Activated naive CD8-positive, alpha-beta T cell treated with anti-CD3 and anti-CD28 coated beads, Interleukin-2, amount 10 ng/mL, durations not matched to agents 7 days and 5 days (primary cell): ENCODE results near the gene DZIP1L. TPM values are rescaled to one million over a fixed set of nuclear protein-coding genes. Genes with fewer than 3 reads are reported as not detected.

Source experiments
- ATAC-seq: fragments of 150-1000 bp; cut with Tn5 transposase; one replicate; pipeline ENCODE4 v1.10.0; 2021; ENCODE audit warnings: low read depth, moderate library complexity
- POLR2A ChIA-PET: fragments of 350-600 bp; sonication (Branson Sonifier 250); formaldehyde crosslinking; loops from one replicate; lab custom pipeline; 2021; ENCODE audit warnings: antibody characterized with exemption; lab: Charles Lee
- DNase-seq: peaks from one replicate; pipeline ENCODE4 v3.0.0; 2021
- H3K27ac Mint-ChIP-seq: one replicate; pipeline ENCODE4 v1.8.0; 2022; ENCODE audit warnings: mild to moderate bottlenecking, mixed read lengths
- H3K27me3 Mint-ChIP-seq: one replicate; pipeline ENCODE4 v1.8.0; 2022; ENCODE audit warnings: mild to moderate bottlenecking, moderate library complexity, mixed read lengths
- H3K36me3 Mint-ChIP-seq: one replicate; pipeline ENCODE4 v1.8.0; 2021; ENCODE audit warnings: mild to moderate bottlenecking, mixed read lengths
- H3K4me1 Mint-ChIP-seq: one replicate; pipeline ENCODE4 v1.8.0; 2021; ENCODE audit warnings: mixed read lengths
- H3K4me3 Mint-ChIP-seq: one replicate; pipeline ENCODE4 v1.8.0; 2022; ENCODE audit warnings: mild to moderate bottlenecking, moderate library complexity, mixed read lengths
- H3K9me3 Mint-ChIP-seq: one replicate; pipeline ENCODE4 v1.8.0; 2021; ENCODE audit warnings: mixed read lengths
- total RNA-seq, 2 experiments: library from RNA; stranded (reverse); gene quantifications; one replicate each; pipeline ENCODE4 v1.2.3, GENCODE V29; 2021

DZIP1L gene
- total RNA-seq, 2 experiments from 2014 or later: 0.40 TPM; not detected in 1

- no peaks in the 10 kb centered on the region for H3K4me1 Mint-ChIP-seq
- DNase-seq: no peak
- no peak for ATAC-seq
- peaks cover 3% of the 10 kb centered on the region for H3K9me3 Mint-ChIP-seq
- peaks cover 23% of the 10 kb centered on the region for H3K27me3 Mint-ChIP-seq
- no peaks in the 10 kb centered on the region for H3K36me3 Mint-ChIP-seq
- POLR2A ChIA-PET: no interaction called here
- H3K27ac Mint-ChIP-seq: no peak overlapping the region
- no peak overlapping the region for H3K4me3 Mint-ChIP-seq
Observed at GRCh38 chr3:138051947-138052802, 63.2 kb downstream of the DZIP1L start.

- H3K9me3 Mint-ChIP-seq: peaks cover 3% of the 10 kb centered on the region
- H3K4me1 Mint-ChIP-seq: no peaks in the 10 kb centered on the region
- H3K27ac Mint-ChIP-seq: no peak overlapping the region
- ATAC-seq (no peak), DNase-seq (no peak)
- H3K27me3 Mint-ChIP-seq: peaks cover 10% of the 10 kb centered on the region
- H3K36me3 Mint-ChIP-seq: no peaks in the 10 kb centered on the region
- H3K4me3 Mint-ChIP-seq: no peak overlapping the region
- POLR2A ChIA-PET: no interaction called here
Observed at GRCh38 chr3:138049157-138049919, 66.1 kb downstream of the DZIP1L start.

GRCh38 chr3:138047596-138048158 lies 67.7 kb downstream of the DZIP1L start:
- H3K4me1 Mint-ChIP-seq: no peaks in the 10 kb centered on the region
- peaks cover 4% of the 10 kb centered on the region for H3K27me3 Mint-ChIP-seq
- DNase-seq: no peak
- POLR2A ChIA-PET: no interaction called here
- no peaks in the 10 kb centered on the region for H3K36me3 Mint-ChIP-seq
- no peak overlapping the region for H3K4me3 Mint-ChIP-seq
- ATAC-seq: no peak
- peaks cover 3% of the 10 kb centered on the region for H3K9me3 Mint-ChIP-seq
- H3K27ac Mint-ChIP-seq: no peak overlapping the region

- POLR2A ChIA-PET: no interaction called here
- H3K4me3 Mint-ChIP-seq: no peak overlapping the region
- H3K27me3 Mint-ChIP-seq: peaks cover 9% of the 10 kb centered on the region
- H3K4me1 Mint-ChIP-seq: no peaks in the 10 kb centered on the region
- H3K36me3 Mint-ChIP-seq: no peaks in the 10 kb centered on the region
- peaks cover 3% of the 10 kb centered on the region for H3K9me3 Mint-ChIP-seq
- H3K27ac Mint-ChIP-seq: no peak overlapping the region
- DNase-seq (no peak), ATAC-seq (no peak)
Observed at GRCh38 chr3:138046955-138047354, 68.5 kb downstream of the DZIP1L start.

GRCh38 chr3:138046085-138046484 lies 69.3 kb downstream of the DZIP1L start:
- no peak for ATAC-seq
- POLR2A ChIA-PET: no interaction called here
- no peak overlapping the region for H3K27ac Mint-ChIP-seq

GRCh38 chr3:138043266-138044029 lies 72.0 kb downstream of the DZIP1L start:
- H3K9me3 Mint-ChIP-seq: no peaks in the 10 kb centered on the region
- peaks cover 34% of the 10 kb centered on the region for H3K27me3 Mint-ChIP-seq
- no peak overlapping the region for H3K27ac Mint-ChIP-seq
- no peaks in the 10 kb centered on the region for H3K4me1 Mint-ChIP-seq
- DNase-seq: no peak
- H3K4me3 Mint-ChIP-seq: no peak overlapping the region
- no peak for ATAC-seq
- no peaks in the 10 kb centered on the region for H3K36me3 Mint-ChIP-seq
- POLR2A ChIA-PET: no interaction called here

More at GRCh38 chr3:138046085-138046484, 69.3 kb downstream of the DZIP1L start:
- no peak overlapping the region for H3K4me3 Mint-ChIP-seq
- no peaks in the 10 kb centered on the region for H3K4me1 Mint-ChIP-seq
- peaks cover 18% of the 10 kb centered on the region for H3K27me3 Mint-ChIP-seq
- no peak for DNase-seq
- peaks cover 3% of the 10 kb centered on the region for H3K9me3 Mint-ChIP-seq
- H3K36me3 Mint-ChIP-seq: no peaks in the 10 kb centered on the region

- Mint-ChIP-seq H3K4me1 (no peaks in the 10 kb centered on the region), H3K9me3 (no peaks in the 10 kb centered on the region), H3K36me3 (no peaks in the 10 kb centered on the region), H3K27me3 (peaks cover 44% of the 10 kb centered on the region), H3K4me3 (no peak overlapping the region), H3K27ac (no peak overlapping the region)
- DNase-seq: no peak
- no peak for ATAC-seq
- POLR2A ChIA-PET: no interaction called here
Observed at GRCh38 chr3:138042043-138042442, 73.4 kb downstream of the DZIP1L start.

GRCh38 chr3:138038725-138039462 lies 76.5 kb downstream of the DZIP1L start:
- no peaks in the 10 kb centered on the region for H3K9me3 Mint-ChIP-seq
- ATAC-seq (no peak), DNase-seq (no peak)
- H3K27me3 Mint-ChIP-seq: peaks cover 63% of the 10 kb centered on the region
- H3K36me3 Mint-ChIP-seq: no peaks in the 10 kb centered on the region
- no peak overlapping the region for H3K27ac Mint-ChIP-seq
- POLR2A ChIA-PET: no interaction called here
- no peaks in the 10 kb centered on the region for H3K4me1 Mint-ChIP-seq
- no peak overlapping the region for H3K4me3 Mint-ChIP-seq

- H3K36me3 Mint-ChIP-seq: no peaks in the 10 kb centered on the region
- no peak for ATAC-seq
- H3K9me3 Mint-ChIP-seq: no peaks in the 10 kb centered on the region
- no peak overlapping the region for H3K4me3 Mint-ChIP-seq
- no peak for DNase-seq
- POLR2A ChIA-PET: no interaction called here
- peaks cover 60% of the 10 kb centered on the region for H3K27me3 Mint-ChIP-seq
- no peaks in the 10 kb centered on the region for H3K4me1 Mint-ChIP-seq
- no peak overlapping the region for H3K27ac Mint-ChIP-seq
Observed at GRCh38 chr3:138036572-138036971, 78.8 kb downstream of the DZIP1L start.

GRCh38 chr3:138034918-138035317 lies 80.5 kb downstream of the DZIP1L start:
- POLR2A ChIA-PET: no interaction called here
- H3K9me3 Mint-ChIP-seq: no peaks in the 10 kb centered on the region
- no peak overlapping the region for H3K4me3 Mint-ChIP-seq
- ATAC-seq: no peak
- H3K36me3 Mint-ChIP-seq: no peaks in the 10 kb centered on the region
- no peaks in the 10 kb centered on the region for H3K4me1 Mint-ChIP-seq
- H3K27ac Mint-ChIP-seq: no peak overlapping the region
- peaks cover 45% of the 10 kb centered on the region for H3K27me3 Mint-ChIP-seq
- DNase-seq: no peak

GRCh38 chr3:138033202-138033691 lies 82.2 kb downstream of the DZIP1L start:
- no peak for DNase-seq
- Mint-ChIP-seq H3K27me3 (peaks cover 38% of the 10 kb centered on the region), H3K27ac (no peak overlapping the region), H3K4me3 (no peak overlapping the region), H3K36me3 (no peaks in the 10 kb centered on the region), H3K9me3 (no peaks in the 10 kb centered on the region), H3K4me1 (no peaks in the 10 kb centered on the region)
- POLR2A ChIA-PET: no interaction called here
- ATAC-seq: no peak

GRCh38 chr3:138032567-138032966 lies 82.8 kb downstream of the DZIP1L start:
- POLR2A ChIA-PET: no interaction called here
- DNase-seq (no peak), ATAC-seq (no peak)
- no peaks in the 10 kb centered on the region for H3K36me3 Mint-ChIP-seq
- H3K27ac Mint-ChIP-seq: no peak overlapping the region
- no peaks in the 10 kb centered on the region for H3K9me3 Mint-ChIP-seq
- no peak overlapping the region for H3K4me3 Mint-ChIP-seq
- no peaks in the 10 kb centered on the region for H3K4me1 Mint-ChIP-seq
- peaks cover 31% of the 10 kb centered on the region for H3K27me3 Mint-ChIP-seq
